Urothelium cell line (cell line): ENCODE data around the gene GTF3C2.
"Not testable (repeated sequence)": the region's sequence is repeated elsewhere in the genome, so short reads cannot be mapped to it uniquely, and the experiment has no call there.

Source experiments
- DNase-seq: peaks from one replicate; pipeline ENCODE4 v3.0.0; 2011; ENCODE audit warnings: low spot score, mixed read lengths
- FAIRE-seq: peaks from 2 replicates; lab custom pipeline; 2011; peaks lifted over from hg19 to GRCh38; lab: Jason Lieb, UNC

GTF3C2 gene

GRCh38 chr2:27304488-27305240 is 51.9 kb downstream of the GTF3C2 start:
- FAIRE-seq, result no peak
- no peak for DNase-seq

DNA sequence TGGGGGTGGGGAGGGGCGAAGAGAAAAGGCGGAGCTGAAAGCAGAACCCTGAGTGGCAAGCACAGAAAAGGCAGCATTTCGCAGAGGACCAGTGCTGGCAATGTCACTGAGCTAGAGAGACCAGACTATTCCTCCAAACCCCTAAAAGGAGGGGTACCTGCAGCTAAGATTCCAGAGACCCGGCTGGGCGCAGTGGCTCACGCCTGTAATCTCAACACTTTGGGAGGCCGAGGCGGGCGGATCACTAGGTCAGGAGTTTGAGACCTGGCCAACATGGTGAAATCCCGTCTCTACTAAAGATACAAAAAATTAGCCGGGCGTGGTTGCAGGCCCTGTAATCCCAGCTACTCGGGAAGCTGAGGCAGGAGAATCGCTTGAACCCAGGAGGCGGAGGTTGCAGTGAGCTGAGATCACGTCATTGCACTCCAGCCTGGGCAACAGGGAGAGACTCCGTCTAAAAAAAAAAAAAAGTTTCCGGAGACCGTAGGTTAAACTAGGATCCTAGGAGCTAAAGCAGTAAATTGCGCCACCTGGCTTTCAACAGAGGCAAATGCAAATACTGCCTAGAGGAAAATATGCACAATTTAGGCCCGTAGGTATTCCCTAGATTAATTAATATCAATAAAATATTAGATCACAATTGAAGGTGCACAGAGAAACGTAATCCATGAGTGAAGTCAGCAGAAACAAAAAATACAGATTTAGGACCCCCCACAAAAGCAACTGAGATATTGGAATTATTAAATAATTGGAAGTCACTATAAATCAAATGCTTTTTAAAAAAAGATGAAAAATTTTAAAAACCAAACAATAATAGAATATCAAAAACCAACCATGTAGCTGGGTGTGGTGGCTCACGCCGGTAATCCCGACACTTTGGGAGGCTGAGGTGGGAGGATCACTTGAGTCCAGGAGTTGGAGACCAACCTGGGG is 53.2 kb downstream of the GTF3C2 start:
- DNase-seq, result peak; percentile 77
- FAIRE-seq, result no peak

GRCh38 chr2:27300606-27301005 is 56.0 kb downstream of the GTF3C2 start:
- DNase-seq, FAIRE-seq: not testable (repeated sequence)

GRCh38 chr2:27298391-27299080 is 58.0 kb downstream of the GTF3C2 start:
- no peak for FAIRE-seq

GRCh38 chr2:27297195-27297594 is 59.4 kb downstream of the GTF3C2 start:
- no peak for FAIRE-seq
- no peak for DNase-seq

More at GRCh38 chr2:27298391-27299080, 58.0 kb downstream of the GTF3C2 start:
- no peak for DNase-seq

DNA sequence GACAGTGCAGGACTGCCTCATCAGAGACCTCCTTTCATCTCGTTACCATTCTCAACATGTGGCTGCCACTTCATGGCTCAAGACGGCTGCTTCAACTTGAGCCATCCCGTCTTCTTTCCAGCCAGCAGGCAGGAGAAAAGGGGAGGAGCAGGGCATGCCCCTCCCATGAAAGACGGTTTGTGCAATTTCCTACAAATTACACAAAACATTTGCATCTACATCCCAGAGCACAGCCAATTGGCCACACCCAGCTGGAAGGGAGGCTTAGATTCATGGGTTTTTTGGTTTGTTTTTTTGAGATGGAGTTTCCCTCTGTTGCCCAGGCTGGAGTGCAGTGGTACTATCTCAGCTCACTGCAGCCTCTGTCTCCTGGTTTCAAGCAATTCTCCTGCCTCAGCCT is 60.1 kb downstream of the GTF3C2 start:
- no peak for FAIRE-seq
- no peak for DNase-seq

GRCh38 chr2:27294928-27295327 is 61.6 kb downstream of the GTF3C2 start:
- no peak for DNase-seq
- no peak for FAIRE-seq

GRCh38 chr2:27291865-27292264 is 64.7 kb downstream of the GTF3C2 start:
- DNase-seq (no peak), FAIRE-seq (no peak)

DNA sequence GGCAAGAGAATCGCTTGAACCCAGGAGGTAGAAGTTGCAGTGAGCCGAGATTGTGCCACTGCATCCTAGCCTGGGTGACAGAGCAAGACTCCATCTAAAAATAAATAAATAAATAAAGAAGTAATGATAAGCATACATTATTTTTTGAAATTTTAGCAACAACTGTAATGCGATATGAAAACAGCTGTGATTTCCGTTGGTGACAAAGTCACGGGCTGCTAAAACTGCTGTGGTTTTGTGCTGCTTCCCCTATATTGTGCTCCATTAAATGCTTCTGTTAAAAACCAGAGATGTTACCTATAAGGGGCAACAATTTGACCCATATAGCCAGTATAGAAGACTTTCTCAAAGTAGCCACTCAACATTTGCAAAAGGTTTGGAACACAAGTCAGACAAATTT is 66.0 kb downstream of the GTF3C2 start:
- DNase-seq, result no peak
- no peak for FAIRE-seq

DNA sequence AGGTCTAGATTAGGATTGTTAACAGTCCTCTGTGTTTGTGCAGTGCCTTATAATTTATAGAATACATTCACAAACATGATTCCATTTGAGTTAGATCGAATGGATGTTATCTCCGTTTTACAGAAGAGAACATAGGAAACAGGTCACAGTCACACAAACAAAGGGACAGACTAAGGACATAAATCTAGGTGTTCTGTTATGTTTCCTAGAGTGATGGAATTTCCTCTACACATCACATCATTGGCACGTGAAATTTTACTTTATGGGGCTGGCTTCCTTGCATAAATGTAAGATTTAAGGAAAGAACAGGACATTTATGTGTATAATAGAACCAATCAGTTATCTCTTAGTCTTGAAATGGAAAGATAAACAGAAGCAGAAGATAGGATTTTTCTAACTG is 68.0 kb downstream of the GTF3C2 start:
- FAIRE-seq, result no peak

GRCh38 chr2:27285481-27285880 is 71.1 kb downstream of the GTF3C2 start:
- no peak for FAIRE-seq
- no peak for DNase-seq

More for the DNA sequence above, 68.0 kb downstream of the GTF3C2 start:
- no peak for DNase-seq

DNA sequence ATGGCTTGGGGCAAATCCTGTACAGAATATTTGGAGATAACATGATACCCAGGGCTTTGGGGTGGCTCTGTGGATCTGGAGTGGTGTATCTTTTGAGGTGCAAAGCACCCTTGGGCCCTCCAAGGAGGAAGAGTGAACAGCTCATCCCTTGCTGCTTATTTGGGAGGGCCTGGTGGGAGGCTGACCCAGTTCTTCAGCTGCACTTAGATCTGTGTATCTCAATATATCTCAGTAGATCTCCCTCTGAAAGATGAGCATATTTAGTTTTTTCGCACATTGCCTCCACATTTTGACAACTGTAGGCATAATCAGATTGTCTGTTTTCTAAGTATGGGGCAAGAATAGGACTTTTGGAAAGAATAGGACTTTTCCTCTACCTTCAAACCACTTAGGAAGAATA is 71.6 kb downstream of the GTF3C2 start:
- FAIRE-seq (no peak), DNase-seq (no peak)

DNA sequence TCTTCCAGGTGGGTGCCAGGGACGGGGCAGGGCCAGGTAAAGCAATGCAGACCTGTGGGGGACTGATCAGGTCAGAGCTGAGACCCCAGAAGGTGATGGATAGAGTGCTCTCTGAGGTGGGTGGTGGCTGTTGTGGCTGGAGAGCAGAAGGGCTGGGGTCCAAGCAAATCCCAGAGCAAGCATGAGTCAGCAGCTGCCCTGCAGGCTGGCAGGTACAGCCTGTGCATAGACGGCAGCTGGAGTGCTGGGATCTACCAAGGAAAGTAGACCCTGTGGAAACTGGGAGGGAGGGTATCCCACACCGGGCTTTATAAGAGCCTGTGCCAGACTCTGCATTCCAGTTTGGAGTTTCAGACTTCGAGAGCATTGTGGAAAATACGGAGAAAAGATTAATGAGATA is 73.7 kb downstream of the GTF3C2 start:
- DNase-seq (no peak), FAIRE-seq (no peak)

- no peak for DNase-seq
- peak; percentile 35 for FAIRE-seq
Measured at GRCh38 chr2:27281855-27282559, 74.6 kb downstream of the GTF3C2 start, which contains the start of gene TRIM54. Gene TRIM54, plus strand, starts transcription at chr2:27282429. Its CDS starts 303 bp downstream, at chr2:27282732.

- FAIRE-seq, result no peak
Measured at GRCh38 chr2:27281442-27281841, 75.1 kb downstream of the GTF3C2 start.

DNA sequence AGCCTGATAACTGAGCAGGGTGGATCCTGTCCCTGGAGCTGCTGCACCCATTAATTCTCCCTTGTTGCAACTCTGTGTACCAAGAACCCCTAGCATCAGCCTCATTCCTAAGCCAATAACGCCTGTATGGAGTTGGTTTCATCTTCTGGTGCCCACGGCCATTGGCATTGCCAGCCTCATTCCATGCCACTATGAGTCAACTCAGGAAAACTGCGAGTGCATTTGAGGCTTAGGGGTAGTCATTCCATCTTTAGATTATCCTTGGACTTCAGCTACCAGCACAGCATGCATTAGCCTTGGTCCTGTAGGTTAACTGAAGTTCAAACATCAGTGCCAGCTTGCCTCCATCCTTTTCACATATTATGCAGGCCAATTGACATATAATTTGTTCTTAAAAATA is 75.7 kb downstream of the GTF3C2 start:
- DNase-seq (no peak), FAIRE-seq (no peak)

More at GRCh38 chr2:27281442-27281841, 75.1 kb downstream of the GTF3C2 start:
- no peak for DNase-seq

DNA sequence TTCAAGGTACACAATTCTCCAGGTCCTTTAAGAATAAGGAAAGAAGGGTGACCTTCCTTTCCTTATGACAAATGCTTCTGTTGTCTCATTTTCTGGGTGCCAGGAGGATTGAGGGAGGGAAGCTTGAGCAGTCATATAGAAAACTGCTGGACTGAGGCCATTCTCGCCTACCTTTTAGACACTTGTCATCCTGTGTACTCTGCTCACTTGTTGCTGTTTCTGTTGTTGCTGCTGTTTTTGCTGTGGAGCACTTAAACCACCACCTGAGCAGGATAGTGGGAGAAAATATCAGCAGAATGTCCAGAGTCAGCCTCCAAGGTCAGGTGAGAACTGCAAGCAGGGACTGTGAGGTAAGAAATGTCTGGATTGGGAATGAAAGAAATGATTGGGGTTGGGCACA is 78.6 kb downstream of the GTF3C2 start:
- no peak for DNase-seq
- no peak for FAIRE-seq
